Fibroblast of upper back skin (primary cell): Measurements from ENCODE around the gene PRKCE.
A peak's percentile ranks its signal among the peaks of the same experiment; 100 is the strongest.

Experiments used
- DNase-seq: peaks from one replicate; pipeline ENCODE4 v3.0.0-alpha.2; 2013

The PRKCE gene

GRCh38 chr2:45651415-45652089 lies at the start of gene PRKCE:
Gene PRKCE, plus strand, starts transcription at chr2:45651675.
- no peak for DNase-seq

GRCh38 chr2:45602624-45603023 lies 48.9 kb upstream of the PRKCE start:
- no peak for DNase-seq

GRCh38 chr2:45605116-45605515 lies 46.4 kb upstream of the PRKCE start:
- no peak for DNase-seq

- DNase-seq, result no peak
Measured at GRCh38 chr2:45606796-45607195, 44.7 kb upstream of the PRKCE start.

GRCh38 chr2:45607701-45608100 lies 43.8 kb upstream of the PRKCE start:
- peak; percentile 30 for DNase-seq

GRCh38 chr2:45610281-45611019 lies 41.0 kb upstream of the PRKCE start:
- peak; percentile 56 for DNase-seq

- peak; percentile 93 for DNase-seq
Measured at GRCh38 chr2:45611020-45611859, 40.2 kb upstream of the PRKCE start, which contains the start of gene SRBD1. Gene SRBD1, minus strand, starts transcription at chr2:45611267. Its CDS starts 5,826 bp downstream, at chr2:45605441.

- DNase-seq, result no peak
Measured at GRCh38 chr2:45612285-45612684, 39.2 kb upstream of the PRKCE start.

- DNase-seq, result no peak
Measured at GRCh38 chr2:45612731-45613130, 38.7 kb upstream of the PRKCE start.

GRCh38 chr2:45614330-45614729 lies 37.1 kb upstream of the PRKCE start:
- DNase-seq, result no peak

- DNase-seq, result no peak
Measured at GRCh38 chr2:45614871-45615415, 36.5 kb upstream of the PRKCE start.

- DNase-seq, result peak; percentile 20
Measured at GRCh38 chr2:45616658-45617411, 34.6 kb upstream of the PRKCE start.

GRCh38 chr2:45617496-45617895 lies 34.0 kb upstream of the PRKCE start:
- no peak for DNase-seq

- DNase-seq, result no peak
Measured at GRCh38 chr2:45622336-45623075, 29.0 kb upstream of the PRKCE start.

- no peak for DNase-seq
Measured at GRCh38 chr2:45623098-45623497, 28.4 kb upstream of the PRKCE start.

- no peak for DNase-seq
Measured at GRCh38 chr2:45625824-45626223, 25.7 kb upstream of the PRKCE start.

GRCh38 chr2:45626387-45627221 lies 24.9 kb upstream of the PRKCE start:
- no peak for DNase-seq

- peak; percentile 70 for DNase-seq
Measured at GRCh38 chr2:45627911-45628310, 23.6 kb upstream of the PRKCE start.

GRCh38 chr2:45629971-45630370 lies 21.5 kb upstream of the PRKCE start:
- DNase-seq, result no peak

- DNase-seq, result no peak
Measured at GRCh38 chr2:45631319-45631718, 20.2 kb upstream of the PRKCE start.

- DNase-seq, result no peak
Measured at GRCh38 chr2:45631955-45632354, 19.5 kb upstream of the PRKCE start.
